Measurements from ENCODE around the gene PLAGL2.

Gene PLAGL2

DNA sequence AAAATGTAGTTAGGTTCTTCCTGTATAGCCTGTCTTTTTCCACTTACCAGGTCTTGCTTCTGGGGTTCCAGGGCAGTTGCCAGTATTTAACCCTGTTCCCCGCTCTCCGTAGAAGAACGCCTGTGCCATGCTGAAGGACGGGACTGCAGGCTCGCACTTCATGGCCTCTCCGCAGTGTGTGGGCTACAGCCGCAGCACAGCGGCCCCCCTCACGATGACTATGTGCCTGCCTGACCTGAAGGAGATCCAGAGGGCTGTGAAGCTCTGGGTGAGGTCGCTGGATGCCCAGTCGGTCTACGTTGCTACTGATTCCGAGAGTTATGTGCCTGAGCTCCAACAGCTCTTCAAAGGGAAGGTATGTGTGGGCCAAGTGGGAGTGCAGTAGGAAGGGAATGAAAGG lies 23.2 kb upstream of the PLAGL2 start:
- no peak for DNase-seq

DNA sequence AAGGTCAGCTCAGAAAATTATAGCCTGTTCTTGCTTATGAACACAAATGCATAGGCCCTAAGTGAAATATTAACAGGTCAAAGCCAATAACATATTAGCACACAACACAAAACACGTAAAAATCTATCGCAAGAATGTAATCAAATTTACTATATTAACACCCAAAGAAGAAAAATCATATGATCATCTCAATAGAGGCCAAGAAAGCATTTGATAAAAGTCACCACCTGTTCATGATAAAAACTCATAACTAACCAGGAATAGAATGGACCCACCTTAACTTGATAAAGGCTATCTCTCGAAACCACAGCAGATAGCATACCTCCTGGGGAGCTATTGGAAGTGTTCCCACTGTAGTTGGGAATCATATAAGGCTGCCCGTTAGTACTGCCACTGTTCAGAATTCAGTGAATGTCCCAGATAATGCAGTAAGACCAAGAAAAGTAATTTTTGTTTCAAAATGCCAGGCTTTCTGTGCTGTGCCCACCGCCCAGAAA lies 21.8 kb upstream of the PLAGL2 start:
- no peak for DNase-seq

DNA sequence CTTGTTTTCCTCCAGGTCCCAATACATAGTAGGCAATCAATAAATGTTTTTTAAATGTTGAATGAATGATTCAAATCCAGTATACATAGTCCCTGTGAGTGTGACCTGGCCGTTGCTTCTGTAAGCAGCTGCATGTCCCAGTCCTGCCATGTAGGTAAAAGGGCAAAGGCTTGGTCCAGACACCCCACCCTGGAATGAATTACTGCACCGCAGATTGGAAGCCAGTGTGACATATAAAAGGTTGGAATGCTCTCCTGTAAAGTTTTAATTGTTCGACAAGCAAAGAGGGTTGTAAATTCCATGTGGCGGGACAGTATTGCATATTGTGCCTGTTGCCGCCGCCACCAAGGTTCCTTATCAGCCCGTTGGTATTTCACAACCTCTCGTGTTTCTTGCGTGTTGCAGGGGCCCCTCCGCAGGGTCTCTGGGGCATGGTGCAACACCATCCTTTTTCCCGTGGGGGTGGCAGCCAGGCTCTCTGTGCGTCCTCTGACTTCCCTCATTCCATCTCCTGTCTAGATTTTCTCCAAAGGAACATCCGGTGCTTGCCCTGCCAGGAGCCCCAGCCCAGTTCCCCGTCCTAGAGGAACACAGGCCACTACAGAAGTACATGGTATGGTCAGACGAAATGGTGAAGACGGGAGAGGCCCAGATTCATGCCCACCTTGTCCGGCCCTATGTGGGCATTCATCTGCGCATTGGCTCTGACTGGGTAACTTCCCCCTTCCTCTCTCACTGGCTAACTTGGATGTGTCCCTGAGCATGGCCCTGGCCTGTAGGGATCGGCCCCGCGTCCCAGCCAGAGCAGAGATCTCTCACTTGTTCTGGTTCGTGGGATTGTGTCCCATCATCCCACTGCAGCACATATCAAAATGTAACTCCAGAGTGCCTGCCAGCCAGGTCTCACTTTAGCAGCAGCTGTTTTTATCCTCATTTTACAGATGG lies 20.5 kb upstream of the PLAGL2 start:
- DNase-seq: no peak

DNA sequence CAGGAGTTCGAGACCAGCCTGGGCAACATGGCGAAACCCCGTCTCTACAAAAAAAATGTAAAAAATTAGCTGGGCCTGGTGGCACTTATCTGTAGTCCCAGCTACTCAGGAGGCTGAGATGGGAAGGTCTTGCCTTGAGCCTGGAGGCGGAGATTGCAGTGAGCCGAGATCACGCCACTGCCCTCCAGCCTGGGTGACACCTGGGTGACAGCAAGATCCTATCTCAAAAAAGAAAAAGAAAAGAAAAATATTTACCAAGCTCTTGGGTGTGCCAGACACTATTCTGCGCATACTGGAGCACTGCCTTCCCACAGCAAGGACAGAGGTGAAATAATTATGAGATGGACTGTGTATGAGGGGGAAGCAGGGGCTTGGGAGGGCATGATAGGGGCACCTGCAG lies 19.8 kb upstream of the PLAGL2 start:
- no peak for DNase-seq

DNA sequence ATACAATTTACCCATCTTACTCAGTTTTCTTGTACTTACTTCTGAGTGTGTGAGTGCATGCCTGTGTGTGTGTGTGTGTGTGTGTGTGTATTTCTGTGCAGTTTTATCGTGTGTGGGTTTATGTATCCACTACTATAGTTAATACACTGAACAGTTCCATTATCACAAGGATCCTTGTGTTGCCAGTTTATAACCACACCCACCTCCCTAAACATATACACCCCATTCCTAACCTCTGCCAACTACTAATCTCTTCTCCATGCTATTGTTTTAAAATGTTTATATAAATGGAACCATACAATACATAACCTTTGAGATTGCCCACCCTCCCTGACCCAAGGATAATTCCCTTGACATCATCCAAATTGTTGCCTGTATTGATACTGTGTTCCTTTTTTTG lies 18.8 kb upstream of the PLAGL2 start:
- no peak for DNase-seq

DNA sequence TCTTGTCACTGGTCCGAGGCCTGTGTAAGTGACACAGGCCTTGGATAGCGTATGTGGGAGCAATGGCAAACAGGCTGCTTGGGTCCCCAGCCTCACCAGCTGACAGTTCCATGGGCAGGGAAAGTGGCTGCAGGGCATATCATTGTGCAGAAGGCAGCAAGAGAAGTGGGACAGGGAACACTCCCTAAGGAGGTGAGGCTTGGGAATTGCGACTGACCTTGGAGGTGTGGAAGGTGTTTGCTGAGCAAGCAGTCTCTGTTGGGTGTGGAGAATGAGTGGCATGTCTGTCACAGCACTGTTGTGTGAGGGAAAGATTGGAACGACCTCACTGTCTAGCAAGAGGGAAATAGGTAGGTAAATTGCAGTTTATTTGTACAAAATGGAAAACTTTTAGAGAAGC lies 16.9 kb upstream of the PLAGL2 start:
- DNase-seq: no peak

DNA sequence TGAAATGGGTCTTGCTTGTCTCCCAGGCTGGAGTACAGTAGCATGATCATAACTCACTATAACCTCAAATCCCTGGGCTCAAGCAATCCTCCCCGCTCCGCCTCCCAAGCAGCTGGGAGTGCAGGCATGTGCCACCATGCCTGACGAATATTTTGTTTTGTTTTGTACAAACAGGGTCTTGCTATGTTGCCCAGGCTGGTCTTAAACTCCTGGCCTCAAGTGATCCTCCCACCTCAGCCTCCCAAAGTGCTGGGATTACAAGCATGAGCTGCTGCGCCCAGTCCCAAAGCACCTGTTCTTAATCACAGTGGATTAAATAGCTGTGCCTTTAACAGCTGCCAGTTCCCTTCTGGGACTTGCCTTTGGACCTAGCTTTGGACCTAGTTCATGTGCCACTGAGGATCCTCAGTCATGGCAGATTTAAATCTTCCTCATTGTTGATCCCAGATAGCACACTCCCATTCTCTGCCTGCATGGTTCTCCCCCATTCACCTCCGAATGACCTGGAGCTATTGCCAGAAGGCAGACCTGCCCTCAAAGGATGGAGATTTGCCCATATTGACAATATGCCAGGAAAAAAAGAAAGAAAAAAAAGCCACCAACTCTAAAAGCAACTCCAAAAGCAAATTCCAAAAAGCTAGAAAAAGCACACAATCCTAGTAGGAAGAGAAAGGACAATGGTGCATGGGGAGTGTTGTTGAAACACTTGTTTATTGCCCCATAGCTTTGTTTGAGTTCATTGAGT lies 10.8 kb upstream of the PLAGL2 start:
- no peak for DNase-seq

DNA sequence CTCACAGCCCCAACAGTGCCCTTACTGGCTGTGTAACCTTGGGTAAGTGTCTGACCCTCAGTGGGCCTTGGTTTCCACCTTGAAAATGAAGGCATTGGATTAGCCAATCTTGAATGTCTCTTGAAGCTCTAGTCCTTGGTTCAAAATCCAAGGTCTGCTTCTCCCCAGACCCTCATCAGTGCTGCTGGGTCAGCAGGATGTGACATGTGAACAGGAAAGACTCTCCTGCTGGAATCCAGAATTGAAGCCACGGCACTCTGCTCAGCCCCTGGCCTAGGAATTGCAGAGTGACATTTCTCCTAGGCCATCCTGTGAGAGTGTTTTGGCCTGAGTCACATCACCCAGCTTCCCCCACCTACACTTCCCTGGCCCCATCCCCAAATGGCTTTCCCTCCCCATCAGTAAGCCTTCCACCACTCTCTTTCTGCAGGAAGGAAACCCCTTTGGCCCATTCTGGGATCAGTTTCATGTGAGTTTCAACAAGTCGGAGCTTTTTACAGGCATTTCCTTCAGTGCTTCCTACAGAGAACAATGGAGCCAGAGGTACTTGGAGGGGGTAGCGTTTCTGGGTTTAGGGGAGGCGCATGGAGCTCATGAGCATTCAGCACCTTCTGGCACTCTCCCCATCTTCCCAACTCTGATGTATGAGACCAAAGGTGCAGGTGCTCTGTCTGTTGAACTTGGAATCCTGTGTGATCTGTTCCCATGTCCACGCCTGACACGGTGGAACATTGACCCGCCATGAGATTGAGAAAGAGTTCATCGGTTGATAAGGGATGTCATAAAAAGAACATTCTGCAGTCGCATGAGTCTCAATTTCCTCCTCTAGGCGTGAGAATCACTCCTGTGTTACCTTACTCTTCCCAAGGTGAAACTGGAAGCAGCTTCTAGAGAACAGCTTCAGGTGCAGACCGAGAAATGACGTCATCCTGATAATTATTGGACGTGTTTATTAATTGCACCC lies 8.9 kb upstream of the PLAGL2 start:
- no peak for DNase-seq

DNA sequence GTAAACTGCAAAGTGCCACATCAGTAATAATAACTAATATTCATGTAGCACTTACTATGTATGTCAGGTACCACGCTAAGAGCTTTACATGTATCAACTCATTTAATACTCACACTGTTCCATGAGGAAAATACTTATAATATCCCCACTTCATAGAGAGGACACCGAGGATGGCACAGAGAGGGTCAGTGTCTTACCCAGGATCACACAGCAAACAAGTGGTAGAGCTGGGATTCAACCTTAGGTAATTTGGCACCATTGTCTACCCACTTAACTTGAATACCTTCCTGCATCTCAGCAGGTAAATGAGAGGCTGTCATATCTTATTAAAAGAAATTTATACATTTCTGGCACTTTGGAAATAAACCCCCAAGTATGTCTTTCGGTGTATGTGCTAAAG lies 8.2 kb upstream of the PLAGL2 start:
- DNase-seq: no peak

DNA sequence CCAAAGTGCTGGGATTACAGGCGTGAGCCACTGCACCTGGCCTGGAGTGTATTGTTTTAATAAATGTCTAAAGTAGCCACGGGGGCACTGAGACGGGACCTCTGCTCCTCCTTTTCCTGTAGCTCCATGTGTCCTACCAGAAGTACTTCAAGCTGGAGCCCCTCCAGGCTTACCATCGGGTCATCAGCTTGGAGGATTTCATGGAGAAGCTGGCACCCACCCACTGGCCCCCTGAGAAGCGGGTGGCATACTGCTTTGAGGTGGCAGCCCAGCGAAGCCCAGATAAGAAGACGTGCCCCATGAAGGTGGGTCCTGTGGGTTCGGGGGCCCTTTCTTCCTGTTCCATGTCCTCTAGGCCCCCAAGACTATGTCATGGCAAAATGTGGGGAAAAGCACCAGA lies 7.6 kb upstream of the PLAGL2 start:
- DNase-seq: no peak

DNA sequence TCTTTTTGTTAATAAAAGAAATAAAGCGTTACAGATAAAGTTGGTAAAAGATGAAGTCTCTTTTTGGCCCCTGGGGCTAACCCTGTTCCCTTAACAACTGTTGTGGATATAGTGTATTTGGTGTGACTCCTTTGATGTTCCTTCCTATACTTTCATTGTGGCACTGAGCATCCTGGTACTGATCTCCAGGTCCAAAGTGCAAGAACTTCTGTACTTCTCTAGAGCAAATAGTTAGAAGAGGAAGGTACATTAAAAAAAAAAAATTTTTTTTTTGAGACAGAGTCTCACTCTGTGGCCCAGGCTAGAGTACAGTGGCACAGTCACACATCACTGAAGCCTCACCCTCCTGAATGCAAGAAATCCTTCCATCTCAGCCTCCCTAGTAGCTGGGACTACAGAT lies 6.3 kb upstream of the PLAGL2 start:
- no peak for DNase-seq

DNA sequence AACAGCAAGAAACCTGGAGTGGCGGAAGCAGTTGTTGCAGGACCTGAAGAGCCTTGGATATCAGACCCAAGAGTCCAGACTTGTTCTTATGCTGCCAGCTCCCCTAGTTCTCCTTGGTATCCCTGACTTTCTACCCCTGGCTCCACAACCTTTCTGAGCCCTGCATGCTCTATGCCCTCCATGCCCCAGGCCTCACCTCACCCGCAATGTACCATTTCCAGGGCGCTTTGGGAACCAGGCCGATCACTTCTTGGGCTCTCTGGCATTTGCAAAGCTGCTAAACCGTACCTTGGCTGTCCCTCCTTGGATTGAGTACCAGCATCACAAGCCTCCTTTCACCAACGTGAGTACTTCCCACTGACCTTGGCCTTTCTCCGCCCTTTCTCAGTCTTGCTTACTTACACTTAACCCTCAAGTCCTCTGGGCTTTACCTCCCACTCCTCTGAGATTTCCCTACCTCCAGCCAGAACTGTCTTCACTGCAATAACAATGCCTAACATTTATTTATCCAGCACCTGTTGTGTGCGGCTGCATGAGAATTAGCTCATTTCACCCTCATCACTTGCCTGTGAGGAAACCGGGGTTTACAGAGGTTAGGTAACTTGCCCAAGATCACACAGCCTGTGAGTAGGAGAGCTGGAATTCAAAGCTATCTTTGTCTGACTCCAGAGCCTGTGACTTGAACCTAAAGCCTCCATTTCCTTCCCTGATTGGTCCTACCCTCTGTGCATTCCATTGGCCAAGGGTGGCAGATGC lies 2.5 kb upstream of the PLAGL2 start:
- no peak for DNase-seq

DNA sequence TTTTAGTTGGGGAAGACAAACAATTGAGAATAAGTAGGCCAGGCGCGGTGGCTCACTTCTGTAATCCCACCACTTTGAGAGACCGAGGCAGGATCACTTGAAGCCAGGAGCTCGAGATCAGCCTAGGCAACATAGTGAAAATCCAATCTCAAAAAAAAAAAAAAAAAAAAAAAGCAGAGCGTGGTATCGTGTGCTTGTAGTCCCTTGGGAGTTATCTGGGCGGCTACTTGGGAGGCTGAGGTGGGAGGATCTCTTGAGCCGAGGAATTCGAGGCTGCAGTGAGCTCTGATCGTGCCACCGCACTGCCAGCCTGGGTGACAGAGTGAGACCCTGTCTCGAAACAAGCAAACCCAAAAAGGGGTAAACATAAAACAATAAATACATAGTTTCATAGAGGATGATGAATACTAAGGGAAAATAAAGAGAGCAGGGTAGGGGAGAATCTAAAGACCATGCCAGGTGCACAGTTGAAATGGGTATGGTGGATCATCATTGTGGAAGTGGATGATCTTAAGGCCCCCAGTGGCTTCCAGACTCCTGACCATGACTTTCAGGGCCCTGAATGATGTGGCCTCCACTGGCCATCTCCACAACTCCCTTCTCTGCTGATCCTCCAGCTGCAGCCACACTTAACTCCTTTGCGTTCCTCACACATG lies 1.1 kb upstream of the PLAGL2 start:
- no peak for DNase-seq

DNA sequence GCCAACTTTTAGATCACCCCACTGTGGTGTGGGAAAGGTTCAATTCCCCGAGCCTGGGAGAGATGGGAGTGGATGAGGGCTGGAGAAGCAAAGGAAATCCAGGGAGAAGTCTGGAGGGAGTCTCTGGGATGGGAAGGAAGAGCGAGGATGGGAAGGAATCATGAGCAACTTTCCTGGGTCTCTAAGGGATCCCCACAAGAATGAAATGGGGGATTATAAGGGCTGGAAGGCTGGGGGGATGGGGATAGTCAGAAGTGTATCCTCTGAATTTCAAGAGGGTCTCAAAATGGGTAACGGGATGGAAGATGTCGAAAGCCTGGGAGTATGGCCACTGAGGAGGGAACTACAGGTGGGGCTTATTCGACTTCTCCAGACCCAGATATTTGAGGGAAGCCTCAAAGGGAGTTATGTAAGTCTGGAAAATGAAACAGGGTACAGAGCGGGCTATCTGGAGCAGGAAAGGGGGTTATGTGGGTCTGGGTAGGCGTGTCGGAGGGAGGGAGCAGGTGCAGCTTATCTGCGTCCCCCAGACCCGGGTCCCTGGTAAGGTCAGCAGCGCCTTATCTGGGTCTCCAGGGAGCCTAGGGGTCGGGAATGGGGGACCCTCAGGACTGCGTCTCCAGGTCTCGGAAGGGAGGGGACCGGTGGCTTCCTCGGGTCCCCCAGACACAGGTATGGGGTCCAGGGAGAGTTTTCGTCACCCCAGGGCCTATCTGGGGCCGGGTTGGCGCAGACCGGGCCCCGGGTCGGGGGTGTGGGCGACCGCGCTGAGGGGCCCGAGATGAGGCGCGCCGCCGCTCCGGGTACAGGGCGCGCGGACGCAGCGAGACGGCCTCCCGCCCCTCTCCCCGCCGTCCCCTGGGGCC lies 550 bp downstream of the PLAGL2 start:
- peak; percentile 11 for DNase-seq

DNA sequence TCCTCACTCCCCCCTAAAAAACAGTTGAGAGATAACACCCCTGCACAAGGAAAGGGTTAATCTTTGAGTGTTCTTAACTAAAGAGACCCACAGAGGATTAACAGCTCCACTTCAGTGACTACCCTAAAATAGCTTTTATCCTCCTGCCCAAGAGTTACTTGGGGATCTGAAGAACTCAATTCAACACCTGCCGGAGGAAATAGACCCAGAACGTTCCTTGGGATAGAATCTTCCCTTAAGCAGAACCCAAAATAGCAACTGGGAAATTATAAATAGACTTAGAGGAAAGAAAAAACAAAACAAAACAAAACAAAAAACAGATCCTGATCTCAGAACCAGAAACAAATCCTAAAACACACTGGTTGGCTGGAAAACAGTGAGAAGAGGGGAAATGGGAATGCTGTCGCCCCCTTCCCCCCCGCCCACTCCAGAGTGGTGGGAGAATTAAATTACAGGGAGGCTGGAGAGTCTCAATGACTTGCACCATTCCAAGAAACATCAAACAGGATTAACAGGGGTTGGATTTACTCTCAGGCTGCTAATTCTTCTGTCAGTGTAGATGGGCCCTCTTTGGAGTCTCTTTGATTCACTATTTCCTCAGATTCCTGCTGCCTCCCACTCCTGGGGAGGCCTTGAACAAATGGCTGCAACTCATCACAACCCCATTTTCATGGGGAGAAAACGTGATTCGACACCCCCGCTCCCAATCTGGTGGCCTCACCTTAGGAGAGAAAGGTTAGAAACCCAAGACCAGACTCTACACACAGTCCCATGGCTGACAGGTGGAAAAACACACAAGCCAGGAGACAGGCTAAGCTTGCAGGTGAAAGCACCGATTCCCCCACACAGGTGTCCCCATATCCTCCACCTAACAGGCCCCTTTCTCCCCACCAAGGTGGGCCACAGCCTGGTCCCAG lies 1.4 kb downstream of the PLAGL2 start:
- DNase-seq: no peak

DNA sequence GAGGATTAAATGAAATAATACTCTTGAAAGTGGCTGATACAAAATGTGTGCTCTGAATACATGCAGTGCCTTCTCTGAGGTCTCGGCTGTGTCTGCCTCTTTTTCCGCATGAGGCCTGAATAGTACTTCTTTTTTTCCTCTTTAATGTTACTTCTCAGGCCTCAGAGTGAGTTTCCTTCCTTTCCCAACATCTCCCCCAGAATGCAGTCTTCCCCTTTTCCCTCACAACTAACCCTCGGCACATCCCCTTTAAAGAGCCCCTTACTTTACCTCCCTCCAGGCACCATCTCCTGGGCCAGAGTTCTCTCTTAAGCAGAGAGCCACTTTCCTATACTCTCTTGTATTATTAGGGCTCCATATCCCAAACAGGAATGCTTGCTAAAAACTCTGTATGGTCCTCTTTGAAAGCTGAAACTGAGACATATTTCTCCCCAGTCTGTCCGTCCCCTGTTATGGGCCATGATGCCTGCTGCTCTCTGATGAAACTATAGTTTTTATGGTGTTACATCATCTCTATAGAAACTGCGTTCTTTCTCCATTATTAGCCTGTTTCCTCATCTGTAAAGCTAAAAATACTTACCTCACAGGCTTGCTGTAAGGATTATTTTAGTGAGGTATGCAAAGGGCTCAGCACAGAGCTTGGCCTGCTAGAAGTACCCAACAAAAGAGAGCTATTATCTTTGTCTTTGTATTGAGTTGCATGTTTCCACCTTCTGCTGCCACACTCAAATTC lies 2.3 kb downstream of the PLAGL2 start:
- no peak for DNase-seq

DNA sequence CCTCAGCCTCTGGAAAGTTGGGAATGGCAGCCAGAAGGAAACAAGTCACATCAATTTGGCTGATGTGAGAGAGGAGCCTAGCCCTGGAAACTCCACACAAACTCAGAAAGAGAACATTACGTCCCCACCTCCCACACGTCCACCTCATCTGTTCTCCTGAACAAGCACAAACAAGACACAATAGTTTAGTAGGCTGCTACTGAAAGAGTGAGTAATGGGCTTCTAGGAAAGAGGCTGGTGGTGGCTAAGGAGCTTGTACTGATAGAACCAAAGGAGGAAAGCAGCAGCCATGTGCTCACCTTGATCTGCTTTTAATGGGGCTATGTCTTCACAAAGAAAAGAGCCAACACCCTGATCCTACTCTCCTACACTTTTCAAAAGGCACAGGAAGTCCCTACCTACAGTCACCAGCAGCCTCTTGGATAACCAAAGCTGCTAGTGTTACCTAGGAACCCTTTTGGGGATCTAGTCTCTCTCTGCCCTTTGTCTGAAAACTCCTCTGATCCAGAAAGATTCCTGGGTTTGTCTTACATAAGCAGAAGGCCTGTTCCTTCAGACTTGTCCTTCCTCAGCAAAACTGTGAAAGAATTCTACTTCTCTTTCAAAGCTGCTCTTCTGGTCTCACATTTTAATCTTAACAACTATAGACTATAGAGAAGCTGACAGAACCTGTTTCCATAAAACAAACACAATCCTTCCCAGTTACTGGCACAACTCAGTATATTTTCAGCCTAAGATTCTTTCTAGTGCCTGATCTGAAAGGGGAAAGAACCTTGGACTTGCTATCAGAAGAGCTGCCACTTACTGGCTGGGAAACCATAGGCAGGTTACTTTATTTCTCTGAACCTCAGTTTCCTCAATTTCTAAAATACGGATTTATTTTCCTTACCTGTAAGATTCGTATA lies 3.1 kb downstream of the PLAGL2 start:
- no peak for DNase-seq

Data from NCI-H1092 treated with DMSO at 0.1 percent for 48 hours (cell line).